DMS53 (cell line): ENCODE results near the gene MT1B.
"Not testable (repeated sequence)": the region's sequence is repeated elsewhere in the genome, so short reads cannot be mapped to it uniquely, and the experiment has no call there.

Experiments used
- DNase-seq: peaks from one replicate; lab custom pipeline; 2025; lab: John Stamatoyannopoulos, UW

The MT1B gene

DNA sequence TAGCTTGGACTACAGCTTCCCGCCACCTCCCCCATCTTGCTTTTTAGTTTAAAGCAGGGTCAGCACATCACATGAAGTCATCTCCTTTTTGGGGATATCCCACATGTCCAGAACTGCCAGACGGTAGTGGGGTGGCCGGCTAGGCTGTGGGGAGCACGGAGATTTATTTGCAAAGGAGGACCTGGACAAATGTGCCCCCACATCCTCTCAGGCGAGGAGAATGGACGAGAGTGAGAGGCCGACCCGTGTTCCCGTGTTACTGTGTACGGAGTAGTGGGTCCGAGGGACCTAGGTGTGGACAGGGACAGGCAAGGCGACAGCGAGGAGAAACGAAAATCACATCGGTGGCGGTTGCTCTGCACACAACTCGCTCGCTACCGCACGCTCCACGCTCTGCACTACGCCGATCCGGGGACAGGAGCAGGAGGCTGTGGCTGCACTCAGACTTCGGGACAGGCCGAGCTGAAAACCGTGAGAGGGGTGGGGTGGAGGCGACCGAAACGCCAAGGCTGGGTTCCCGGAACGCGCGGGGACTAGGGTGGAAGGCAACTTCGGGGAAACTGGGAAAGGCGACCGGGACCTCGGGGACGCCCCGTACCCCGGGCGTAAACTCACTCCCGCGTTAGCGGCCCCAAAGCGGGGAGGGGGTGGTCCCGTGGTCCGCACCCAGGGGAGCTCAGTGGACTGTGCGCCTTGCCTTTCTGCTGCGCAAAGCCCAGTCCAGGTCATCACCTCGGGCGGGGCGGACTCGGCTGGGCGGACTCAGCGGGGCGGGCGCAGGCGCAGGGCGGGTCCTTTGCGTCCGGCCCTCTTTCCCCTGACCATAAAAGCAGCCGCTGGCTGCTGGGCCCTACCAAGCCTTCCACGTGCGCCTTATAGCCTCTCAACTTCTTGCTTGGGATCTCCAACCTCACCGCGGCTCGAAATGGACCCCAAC is 13.6 kb upstream of the MT1B start, which contains the start of gene MT1A:
Gene MT1A, plus strand, starts transcription at position 853 of the 937 bp plus-strand sequence. Its CDS starts 73 bp downstream, at position 926.
- peak; percentile 79 for DNase-seq

DNA sequence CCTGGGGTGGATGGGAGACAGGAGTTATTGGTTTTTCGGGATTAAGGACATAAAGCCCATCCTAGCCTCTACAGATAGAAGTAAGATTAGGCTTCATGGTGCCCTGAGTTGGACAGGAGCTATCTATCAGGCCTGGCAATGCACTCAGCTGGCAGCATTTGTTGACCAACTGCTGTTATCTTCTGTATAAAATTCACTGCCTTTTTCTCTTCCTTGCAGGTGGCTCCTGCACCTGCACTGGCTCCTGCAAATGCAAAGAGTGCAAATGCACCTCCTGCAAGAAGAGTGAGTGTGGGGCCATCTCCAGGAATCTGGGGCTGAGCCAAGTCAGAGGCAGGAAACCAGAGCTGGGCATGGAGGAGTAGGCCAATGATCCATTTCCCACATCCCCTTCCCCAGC is 12.6 kb upstream of the MT1B start:
- no peak for DNase-seq

- DNase-seq, result no peak
These were observed 11.6 kb upstream of the MT1B start for GRCh38 chr16:56640076-56640475.

DNA sequence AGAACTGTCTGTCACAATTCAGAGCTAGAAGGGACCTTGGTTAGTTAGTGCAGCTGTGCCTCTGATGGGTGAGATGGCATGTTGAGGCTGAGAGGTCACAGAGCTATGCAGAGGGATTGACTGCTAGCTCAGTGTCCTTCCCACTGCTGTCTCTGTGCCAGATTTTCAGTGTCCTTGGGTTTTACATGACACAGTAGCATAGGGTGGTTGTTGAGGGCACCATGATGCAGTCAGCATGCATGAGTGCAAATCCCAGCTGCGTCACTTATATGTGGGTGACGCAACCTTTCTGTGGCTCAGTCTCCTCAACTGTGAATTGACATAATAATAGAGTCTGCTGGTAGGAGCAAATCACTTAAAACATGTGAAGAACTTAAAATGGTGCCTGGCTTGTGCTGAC is 10.5 kb upstream of the MT1B start:
- DNase-seq, result no peak

DNA sequence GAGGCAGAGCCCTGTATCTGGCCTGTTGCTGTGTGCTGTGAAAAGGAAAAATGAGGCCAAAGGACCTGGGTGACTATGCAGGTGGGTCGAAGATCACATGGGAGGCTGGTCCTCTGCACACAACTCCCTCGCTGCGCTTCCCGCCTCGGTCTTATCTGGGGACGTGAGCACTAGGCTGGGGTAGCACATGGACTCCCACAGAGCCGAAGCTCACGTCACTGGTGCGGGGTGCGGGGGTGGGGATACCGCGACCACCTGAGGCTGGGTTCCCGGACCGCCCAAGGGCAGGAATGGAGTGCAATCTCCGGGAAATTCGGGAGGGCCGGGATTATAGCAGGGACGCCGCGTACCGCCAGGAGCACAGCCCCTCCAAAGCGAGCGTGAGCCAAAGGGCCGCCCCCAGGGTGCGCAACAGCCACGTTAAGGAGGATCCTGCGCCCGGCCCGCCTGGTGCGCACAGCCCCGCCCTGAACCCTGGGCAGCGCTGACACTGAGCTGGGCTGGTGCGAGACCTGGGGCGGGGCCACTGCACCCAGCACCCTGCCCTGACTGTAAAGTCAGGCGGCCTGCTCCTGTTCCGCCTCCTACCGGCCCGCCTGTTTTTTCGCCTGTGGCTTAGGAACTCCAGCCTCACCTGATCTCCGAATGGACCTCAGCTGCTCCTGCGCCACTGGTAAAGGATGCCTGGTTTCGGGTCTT is 8.5 kb upstream of the MT1B start:
- DNase-seq, result peak; percentile 95

GRCh38 chr16:56643833-56644232 is 7.9 kb upstream of the MT1B start:
- no peak for DNase-seq

DNA sequence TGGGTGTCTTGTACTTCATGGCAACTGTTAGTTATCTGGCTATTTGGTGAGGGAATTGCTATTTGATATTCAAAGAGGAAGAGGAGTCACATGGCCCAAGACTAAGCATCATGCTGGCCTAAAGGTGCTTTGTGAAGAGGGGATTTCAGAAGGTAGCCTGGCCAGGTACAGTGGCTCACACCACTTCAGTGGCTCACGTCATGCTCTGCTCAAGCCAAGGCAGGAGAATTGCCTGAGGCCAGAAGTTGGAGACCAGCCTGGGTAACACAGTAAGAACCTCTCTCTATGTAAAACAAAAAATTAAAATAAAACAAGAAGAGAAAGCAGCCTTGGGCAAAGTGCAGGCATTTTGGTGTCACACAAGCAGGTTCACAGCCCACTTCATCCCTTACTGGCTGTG is 6.4 kb upstream of the MT1B start:
- DNase-seq, result no peak

- DNase-seq, result no peak
These were observed 5.8 kb upstream of the MT1B start for GRCh38 chr16:56645838-56646237.

GRCh38 chr16:56647641-56648431 is 3.9 kb upstream of the MT1B start:
- no peak for DNase-seq

GRCh38 chr16:56649271-56649670 is 2.4 kb upstream of the MT1B start:
- no peak for DNase-seq

DNA sequence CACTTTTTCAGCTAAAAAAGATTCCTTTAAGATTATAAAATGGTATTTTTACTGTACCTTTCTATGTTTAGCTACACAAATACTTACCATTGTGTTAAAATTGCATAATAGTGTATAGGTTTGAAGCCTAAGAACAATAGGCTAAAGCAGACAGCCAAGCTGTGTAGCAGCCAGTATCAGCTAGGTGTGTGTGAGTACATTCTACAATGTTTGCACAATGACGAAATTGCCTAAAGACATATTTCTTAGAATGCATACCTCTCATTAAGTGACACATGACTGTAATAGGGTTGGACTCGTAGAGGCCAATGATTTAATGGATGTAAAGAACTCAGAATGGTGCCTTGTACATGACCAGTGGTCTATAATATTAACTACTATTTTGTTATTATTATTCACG is 1.9 kb upstream of the MT1B start:
- peak; percentile 29 for DNase-seq

- DNase-seq, result no peak
These were observed 914 bp downstream of the MT1B start for GRCh38 chr16:56652600-56652999.

GRCh38 chr16:56653218-56653617 is 1.5 kb downstream of the MT1B start:
- DNase-seq, result no peak

DNA sequence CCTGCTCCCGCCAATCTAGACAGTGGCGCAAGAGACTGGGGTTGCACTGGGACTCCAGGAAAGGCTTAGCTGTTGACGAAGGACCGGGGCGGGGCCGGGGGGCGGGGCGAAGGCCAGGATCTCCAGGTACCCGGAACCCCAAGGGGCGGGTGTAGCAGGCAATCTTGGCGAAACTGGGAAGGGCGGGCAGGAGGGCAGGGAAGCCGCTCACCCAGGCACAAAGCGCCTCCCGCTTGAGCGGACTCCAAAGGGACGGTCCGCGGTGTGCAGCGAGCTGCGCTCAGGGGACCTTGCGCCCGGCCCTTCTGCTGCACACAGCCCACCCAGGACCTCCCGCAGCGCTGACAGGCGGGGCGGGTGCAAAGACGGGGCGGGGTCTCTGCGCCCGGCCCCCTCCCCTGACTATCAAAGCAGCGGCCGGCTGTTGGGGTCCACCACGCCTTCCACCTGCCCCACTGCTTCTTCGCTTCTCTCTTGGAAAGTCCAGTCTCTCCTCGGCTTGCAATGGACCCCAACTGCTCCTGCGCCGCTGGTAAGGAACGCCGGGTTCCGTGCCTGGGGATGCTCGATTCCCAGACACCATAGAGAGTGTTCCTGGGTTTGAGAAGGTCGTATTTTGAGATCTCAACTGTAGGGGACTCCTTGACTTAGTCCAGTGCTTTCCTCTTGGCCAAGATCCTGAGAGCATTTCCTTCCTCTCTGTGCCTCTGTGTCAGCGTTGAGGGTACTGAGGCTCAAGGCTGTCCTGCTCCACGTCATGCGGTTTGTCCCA is 6.1 kb downstream of the MT1B start, which contains the start of gene MT1F:
Gene MT1F, plus strand, starts transcription at position 405 of the 772 bp plus-strand sequence. Its CDS starts 100 bp downstream, at position 505.
- DNase-seq, result peak; percentile 91

DNA sequence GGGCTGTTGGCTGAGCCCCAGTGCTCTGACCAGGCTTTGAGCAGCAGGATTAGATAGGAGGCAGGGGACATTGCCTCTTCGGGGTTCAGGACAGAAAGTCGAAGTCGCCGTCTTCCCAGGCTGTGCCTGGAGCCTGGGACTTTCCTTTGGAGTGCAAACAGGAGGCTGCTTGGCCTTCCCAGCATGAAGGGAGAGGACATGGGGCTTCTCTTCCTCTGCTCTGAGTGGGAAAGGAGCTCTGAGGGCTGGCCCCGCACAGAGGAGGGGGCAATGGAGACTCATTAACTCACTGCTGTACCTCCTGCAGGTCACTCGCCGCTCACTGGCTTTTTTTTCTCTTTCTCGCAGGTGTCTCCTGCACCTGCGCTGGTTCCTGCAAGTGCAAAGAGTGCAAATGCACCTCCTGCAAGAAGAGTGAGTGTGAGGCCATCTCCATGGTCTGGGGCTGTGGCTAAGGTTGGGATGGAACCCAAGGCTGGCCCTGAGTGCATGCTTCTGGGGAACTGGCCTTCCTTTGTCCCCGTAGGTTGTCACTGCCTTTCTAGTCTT is 6.7 kb downstream of the MT1B start:
- no peak for DNase-seq

GRCh38 chr16:56662357-56663354 is 11.0 kb downstream of the MT1B start:
- peak; percentile 63 for DNase-seq

DNA sequence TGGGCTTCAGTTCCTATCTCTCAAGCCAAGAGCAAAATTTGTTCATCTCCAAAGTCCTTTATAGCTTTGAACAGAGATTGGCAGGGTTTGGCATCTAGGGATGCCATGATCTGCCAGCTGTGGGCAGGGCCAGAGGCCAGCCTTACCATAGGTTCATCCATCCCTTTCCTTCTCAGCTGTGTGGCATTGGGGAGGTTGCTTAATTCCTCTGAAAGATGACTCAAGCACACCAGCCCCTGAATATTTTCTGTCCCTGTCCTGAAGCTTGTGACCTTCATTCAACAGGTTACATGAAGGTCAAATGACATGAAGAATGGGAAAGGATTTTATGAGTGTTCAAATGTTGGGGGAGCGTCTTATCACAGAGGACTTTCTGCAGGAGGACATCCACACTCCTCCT is 12.8 kb downstream of the MT1B start:
- DNase-seq, result no peak

DNA sequence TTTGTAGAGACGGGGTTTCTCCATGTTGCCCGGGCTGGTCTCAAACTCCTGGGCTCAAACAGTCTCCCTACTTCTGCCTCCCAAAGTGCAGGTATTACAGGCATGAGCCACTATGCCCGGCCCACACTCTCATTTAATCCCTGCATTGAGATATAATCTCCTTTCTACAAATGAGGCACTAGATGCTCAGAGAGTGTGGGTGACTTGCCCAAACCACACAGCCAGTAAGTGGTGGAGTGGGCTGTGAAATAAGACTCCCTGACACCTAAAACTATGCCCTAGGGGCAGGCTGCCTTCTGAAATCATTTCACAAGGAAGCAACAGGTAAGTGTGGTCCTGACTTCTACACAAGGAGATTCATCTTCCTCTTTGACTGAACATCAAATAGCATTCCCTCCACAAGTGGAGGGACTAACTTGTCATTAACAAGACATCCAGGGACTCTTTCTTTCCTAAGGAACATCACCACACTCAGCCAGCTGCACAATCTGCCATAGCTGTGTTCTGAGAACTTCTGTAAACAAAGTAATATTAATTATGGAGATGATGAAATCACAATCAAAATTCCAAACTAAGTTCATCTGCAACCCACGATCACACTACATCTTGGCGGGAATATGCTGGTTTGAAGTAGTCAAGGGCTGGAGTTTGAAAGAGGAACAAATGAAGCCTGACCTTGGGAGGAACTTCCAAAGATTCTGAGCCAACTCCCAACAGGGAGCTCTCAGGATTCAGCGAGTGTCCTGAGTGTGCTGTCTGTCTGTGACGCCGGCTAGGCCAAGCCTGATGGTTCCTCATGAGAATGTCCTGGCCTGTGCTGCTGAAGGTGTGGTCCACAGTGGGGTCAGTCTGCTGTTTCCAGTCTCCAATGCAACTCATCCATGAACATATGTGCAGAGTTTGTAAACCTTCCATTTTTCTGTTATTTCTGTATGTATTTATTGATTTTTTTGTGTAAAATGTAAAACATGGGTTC is 13.9 kb downstream of the MT1B start:
- DNase-seq, result not testable (repeated sequence)
